Glutamatergic neuron (in vitro differentiated cells): ENCODE measurements around the gene CHI3L2. TPM values are rescaled to one million over a fixed set of nuclear protein-coding genes. Genes with fewer than 3 reads are reported as not detected.

ENCODE experiments used
- DNase-seq: peaks from one replicate; pipeline ENCODE4 v3.0.0; 2022
- H3K27ac Mint-ChIP-seq: one replicate; pipeline ENCODE4 v1.8.0; 2020; ENCODE audit warnings: mild to moderate bottlenecking, mixed read lengths, inconsistent platforms; ENCODE audit not compliant: unreplicated experiment
- H3K27me3 Mint-ChIP-seq: one replicate; pipeline ENCODE4 v1.8.0; 2020; ENCODE audit warnings: mild to moderate bottlenecking, moderate library complexity, mixed read lengths, inconsistent platforms; ENCODE audit not compliant: unreplicated experiment
- H3K36me3 Mint-ChIP-seq: one replicate; pipeline ENCODE4 v1.8.0; 2020; ENCODE audit warnings: mild to moderate bottlenecking, mixed read lengths, inconsistent platforms; ENCODE audit not compliant: unreplicated experiment
- H3K4me1 Mint-ChIP-seq: one replicate; pipeline ENCODE4 v1.8.0; 2020; ENCODE audit warnings: mild to moderate bottlenecking, low read depth, mixed read lengths, inconsistent platforms; ENCODE audit not compliant: unreplicated experiment
- H3K4me3 Mint-ChIP-seq: one replicate; pipeline ENCODE4 v1.8.0; 2020; ENCODE audit warnings: mild to moderate bottlenecking, mixed read lengths, inconsistent platforms; ENCODE audit not compliant: unreplicated experiment
- H3K9me3 Mint-ChIP-seq: one replicate; pipeline ENCODE4 v1.8.0; 2020; ENCODE audit warnings: mild to moderate bottlenecking, moderate library complexity, mixed read lengths, inconsistent platforms; ENCODE audit not compliant: unreplicated experiment
- total RNA-seq: library from RNA; stranded (reverse); fragmentation: NEBNext Ultra II Directional; extraction: Animal tissue kit (Norgen Biotek cat#: 25700); gene quantifications from one replicate; pipeline ENCODE4 v1.2.1, GENCODE V29; 2021; ENCODE audit not compliant: unreplicated experiment
- TF ChIP-seq, protein P1 (sequence below): fragments of 200-600 bp; sonication (generic); IDR thresholded peaks from one replicate; pipeline ENCODE4 v1.5.0; 2021; ENCODE audit not compliant: partially characterized antibody, unreplicated experiment

Gene CHI3L2
- total RNA-seq, 1 donor from 2014 or later, result not detected

DNA sequence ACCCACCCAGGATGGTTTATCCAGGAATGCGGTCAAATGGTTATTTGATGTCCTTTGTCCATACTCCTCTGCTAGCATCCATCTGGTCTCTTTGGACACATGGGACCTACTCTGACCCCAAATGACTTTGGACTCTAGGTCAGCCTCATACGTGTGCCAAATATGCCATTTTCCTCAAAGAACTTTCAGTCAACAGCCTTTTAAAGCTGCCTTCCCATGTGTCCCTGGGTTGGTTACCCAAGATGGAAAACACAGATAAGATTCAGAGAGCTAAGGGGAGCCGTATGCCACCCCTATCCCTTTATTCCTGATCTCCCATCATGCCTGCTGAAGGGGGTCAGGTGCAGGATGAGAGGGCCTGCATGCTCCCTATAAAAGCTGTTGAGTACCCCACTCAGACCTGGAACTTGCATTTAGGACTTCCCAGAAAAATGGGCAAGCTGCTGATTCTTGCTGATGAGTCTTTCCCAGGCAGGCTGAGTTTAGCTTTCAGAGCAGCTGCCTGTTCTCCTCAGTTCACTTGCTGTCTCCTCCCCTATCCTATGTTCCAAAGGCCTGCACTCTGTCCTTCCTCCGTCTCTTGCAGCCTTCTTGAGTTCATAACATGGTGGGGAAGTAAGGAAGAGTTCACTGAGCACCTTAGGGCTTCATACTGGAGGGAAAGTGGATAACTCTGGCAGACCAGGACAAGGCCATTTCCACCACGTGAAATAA, 19.8 kb downstream of the CHI3L2 start:
- Mint-ChIP-seq H3K4me3 (no peak overlapping the region), H3K36me3 (no peaks in the 10 kb centered on the region), H3K27me3 (peaks cover 2% of the 10 kb centered on the region), H3K9me3 (no peaks in the 10 kb centered on the region), H3K27ac (no peak overlapping the region), H3K4me1 (peaks cover 2% of the 10 kb centered on the region)
- TF ChIP-seq, protein P1, sequence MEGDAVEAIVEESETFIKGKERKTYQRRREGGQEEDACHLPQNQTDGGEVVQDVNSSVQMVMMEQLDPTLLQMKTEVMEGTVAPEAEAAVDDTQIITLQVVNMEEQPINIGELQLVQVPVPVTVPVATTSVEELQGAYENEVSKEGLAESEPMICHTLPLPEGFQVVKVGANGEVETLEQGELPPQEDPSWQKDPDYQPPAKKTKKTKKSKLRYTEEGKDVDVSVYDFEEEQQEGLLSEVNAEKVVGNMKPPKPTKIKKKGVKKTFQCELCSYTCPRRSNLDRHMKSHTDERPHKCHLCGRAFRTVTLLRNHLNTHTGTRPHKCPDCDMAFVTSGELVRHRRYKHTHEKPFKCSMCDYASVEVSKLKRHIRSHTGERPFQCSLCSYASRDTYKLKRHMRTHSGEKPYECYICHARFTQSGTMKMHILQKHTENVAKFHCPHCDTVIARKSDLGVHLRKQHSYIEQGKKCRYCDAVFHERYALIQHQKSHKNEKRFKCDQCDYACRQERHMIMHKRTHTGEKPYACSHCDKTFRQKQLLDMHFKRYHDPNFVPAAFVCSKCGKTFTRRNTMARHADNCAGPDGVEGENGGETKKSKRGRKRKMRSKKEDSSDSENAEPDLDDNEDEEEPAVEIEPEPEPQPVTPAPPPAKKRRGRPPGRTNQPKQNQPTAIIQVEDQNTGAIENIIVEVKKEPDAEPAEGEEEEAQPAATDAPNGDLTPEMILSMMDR, result no peak
- DNase-seq, result no peak

DNA sequence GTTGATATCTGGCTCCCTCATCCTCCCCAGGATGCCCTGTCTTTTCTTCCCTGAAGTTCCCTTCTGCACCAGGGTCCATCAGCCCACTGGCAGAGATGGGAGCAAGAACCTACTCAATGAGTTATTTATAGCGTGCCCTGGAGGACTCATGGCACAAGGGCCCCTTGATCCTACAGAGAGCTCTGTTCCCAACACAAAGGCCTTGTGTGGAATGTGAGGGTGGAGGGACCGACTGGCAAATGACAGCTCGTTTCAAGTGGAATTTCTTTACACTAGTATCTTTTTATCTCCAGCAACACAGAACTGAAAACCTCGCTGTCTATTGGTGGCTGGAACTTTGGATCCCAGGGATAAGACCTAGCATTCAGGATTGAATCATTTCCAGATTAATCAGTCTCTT, 22.4 kb downstream of the CHI3L2 start:
- Mint-ChIP-seq H3K27me3 (peaks cover 2% of the 10 kb centered on the region), H3K27ac (no peak overlapping the region), H3K4me3 (no peak overlapping the region), H3K4me1 (peaks cover 2% of the 10 kb centered on the region), H3K36me3 (no peaks in the 10 kb centered on the region), H3K9me3 (peaks cover 1% of the 10 kb centered on the region)
- no peak for DNase-seq
- TF ChIP-seq, protein P1, result no peak

DNA sequence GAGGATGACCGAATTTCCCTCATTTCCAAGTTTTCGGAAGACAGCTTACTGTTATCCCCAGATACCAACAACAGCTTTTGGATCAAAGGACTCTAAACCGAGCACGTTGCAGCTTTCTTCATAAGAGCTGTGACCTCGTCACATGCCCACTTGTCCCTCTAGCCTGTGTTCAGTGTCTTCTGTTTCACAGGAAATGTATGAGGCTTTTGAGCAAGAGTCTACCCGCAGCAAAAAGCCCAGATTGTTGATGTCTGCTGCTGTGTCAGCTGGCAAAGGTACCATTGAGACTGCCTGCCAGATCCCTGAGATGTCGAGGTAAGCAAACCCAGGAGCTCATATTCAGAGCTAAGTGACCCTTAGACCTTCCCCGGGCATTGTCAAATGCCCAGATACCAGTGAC, 24.1 kb downstream of the CHI3L2 start:
- H3K27me3 Mint-ChIP-seq, result peaks cover 2% of the 10 kb centered on the region
- no peak for DNase-seq
- no peaks in the 10 kb centered on the region for H3K36me3 Mint-ChIP-seq
- TF ChIP-seq, protein P1, result no peak
- peaks cover 2% of the 10 kb centered on the region for H3K4me1 Mint-ChIP-seq
- no peak overlapping the region for H3K27ac Mint-ChIP-seq
- H3K4me3 Mint-ChIP-seq, result no peak overlapping the region
- peaks cover 1% of the 10 kb centered on the region for H3K9me3 Mint-ChIP-seq

DNA sequence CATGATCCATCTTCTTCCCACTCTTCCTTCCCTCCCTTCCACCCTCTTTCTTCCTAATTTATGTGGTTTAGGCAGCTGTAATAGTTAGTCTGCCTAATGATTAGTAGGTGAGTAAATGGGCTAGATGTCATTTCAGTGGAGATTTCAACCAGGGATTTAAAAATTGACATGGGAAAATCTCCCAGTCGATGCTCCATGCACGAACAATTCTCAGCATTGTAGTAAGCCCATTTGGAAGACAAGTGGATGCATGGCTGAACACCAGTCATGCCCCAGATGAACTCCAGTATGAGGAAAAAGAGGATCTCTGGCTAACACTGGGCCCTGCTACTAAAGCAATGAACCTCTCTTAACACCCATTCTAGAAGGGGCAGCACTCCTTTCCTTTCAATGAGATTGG, 25.3 kb downstream of the CHI3L2 start:
- peaks cover 1% of the 10 kb centered on the region for H3K9me3 Mint-ChIP-seq
- no peaks in the 10 kb centered on the region for H3K36me3 Mint-ChIP-seq
- peaks cover 2% of the 10 kb centered on the region for H3K4me1 Mint-ChIP-seq
- TF ChIP-seq, protein P1, result no peak
- no peak overlapping the region for H3K4me3 Mint-ChIP-seq
- DNase-seq, result no peak
- peaks cover 2% of the 10 kb centered on the region for H3K27me3 Mint-ChIP-seq
- no peak overlapping the region for H3K27ac Mint-ChIP-seq

DNA sequence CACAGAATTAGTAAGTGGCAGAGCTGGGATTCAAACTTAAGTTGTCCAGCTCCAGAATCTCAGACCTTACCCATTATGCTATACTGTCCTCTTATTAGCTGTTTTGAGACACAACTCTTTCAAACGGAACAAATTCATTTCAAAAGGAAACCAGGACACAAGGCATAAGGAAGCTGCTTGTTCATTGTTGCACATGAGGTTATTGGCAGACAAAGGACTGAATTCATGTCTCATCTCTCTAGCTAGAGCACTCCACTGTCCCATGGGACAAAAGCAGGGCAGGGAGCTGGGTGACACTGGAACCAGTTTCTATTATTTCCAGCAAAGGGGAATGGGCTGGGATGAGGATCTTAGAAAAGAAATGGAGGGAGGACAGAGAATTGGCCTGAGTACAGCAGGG, 26.4 kb downstream of the CHI3L2 start:
- no peak overlapping the region for H3K27ac Mint-ChIP-seq
- no peaks in the 10 kb centered on the region for H3K36me3 Mint-ChIP-seq
- no peak for DNase-seq
- TF ChIP-seq, protein P1, result no peak
- peaks cover 1% of the 10 kb centered on the region for H3K9me3 Mint-ChIP-seq
- no peak overlapping the region for H3K4me3 Mint-ChIP-seq
- H3K27me3 Mint-ChIP-seq, result no peaks in the 10 kb centered on the region
- H3K4me1 Mint-ChIP-seq, result no peaks in the 10 kb centered on the region
